ENCODE results near the gene EFNA5.

The EFNA5 gene

GRCh38 chr5:107570805-107571531, 99.8 kb downstream of the EFNA5 start:
- DNase-seq (ENCODE audit: low read depth): no peak

- DNase-seq (ENCODE audit: low read depth): no peak
Measured at GRCh38 chr5:107570181-107570580, 100.6 kb downstream of the EFNA5 start.

- no peak for DNase-seq (ENCODE audit: low read depth)
Measured at GRCh38 chr5:107567901-107568671, 102.7 kb downstream of the EFNA5 start.

- no peak for DNase-seq (ENCODE audit: low read depth)
Measured at GRCh38 chr5:107566986-107567385, 103.8 kb downstream of the EFNA5 start.

GRCh38 chr5:107565791-107566767, 104.7 kb downstream of the EFNA5 start:
- DNase-seq (ENCODE audit: low read depth): no peak

- DNase-seq (ENCODE audit: low read depth): no peak
Measured at GRCh38 chr5:107564931-107565372, 105.8 kb downstream of the EFNA5 start.

- no peak for DNase-seq (ENCODE audit: low read depth)
Measured at GRCh38 chr5:107563959-107564544, 106.7 kb downstream of the EFNA5 start.

- DNase-seq (ENCODE audit: low read depth): no peak
Measured at GRCh38 chr5:107560377-107560776, 110.4 kb downstream of the EFNA5 start.

- no peak for DNase-seq (ENCODE audit: low read depth)
Measured at GRCh38 chr5:107558823-107559375, 111.8 kb downstream of the EFNA5 start.

- DNase-seq (ENCODE audit: low read depth): no peak
Measured at GRCh38 chr5:107557051-107557658, 113.6 kb downstream of the EFNA5 start.

- no peak for DNase-seq (ENCODE audit: low read depth)
Measured at GRCh38 chr5:107556575-107556974, 114.2 kb downstream of the EFNA5 start.

- DNase-seq (ENCODE audit: low read depth): no peak
Measured at GRCh38 chr5:107555425-107556090, 115.2 kb downstream of the EFNA5 start.

GRCh38 chr5:107554776-107555424, 115.8 kb downstream of the EFNA5 start:
- no peak for DNase-seq (ENCODE audit: low read depth)

GRCh38 chr5:107553117-107553555, 117.6 kb downstream of the EFNA5 start:
- DNase-seq (ENCODE audit: low read depth): no peak

- no peak for DNase-seq (ENCODE audit: low read depth)
Measured at GRCh38 chr5:107551088-107551487, 119.6 kb downstream of the EFNA5 start.

GRCh38 chr5:107549567-107549966, 121.2 kb downstream of the EFNA5 start:
- DNase-seq (ENCODE audit: low read depth): no peak

- DNase-seq (ENCODE audit: low read depth): no peak
Measured at GRCh38 chr5:107548477-107548876, 122.3 kb downstream of the EFNA5 start.

- DNase-seq (ENCODE audit: low read depth): no peak
Measured at GRCh38 chr5:107546719-107547118, 124.0 kb downstream of the EFNA5 start.

GRCh38 chr5:107545486-107545885, 125.3 kb downstream of the EFNA5 start:
- no peak for DNase-seq (ENCODE audit: low read depth)

- DNase-seq (ENCODE audit: low read depth): no peak
Measured at GRCh38 chr5:107544967-107545366, 125.8 kb downstream of the EFNA5 start.

Measured in activated gamma-delta T cell treated with anti-CD3 and anti-CD28 coated beads, Interleukin-2, amount 50 U/mL, for 16 hours (primary cell).